Stimulated activated effector memory CD8-positive, alpha-beta T cell treated with anti-CD3 and anti-CD28 coated beads, Interleukin-12 subunit alpha, Interleukin-12 subunit beta, amount 100 ng/mL, for 72 hours (primary cell): ENCODE data around the gene LRSAM1.

Experiments used
- ATAC-seq: fragments of 150-1000 bp; cut with Tn5 transposase; 2 replicates; pipeline ENCODE4 v1.10.0; 2021
- DNase-seq, 2 donors: peaks; one replicate each; pipeline ENCODE4 v3.0.0; 2021 to 2022; ENCODE audit warnings: low spot score in 2 of 2
- H3K27ac Mint-ChIP-seq: one replicate; pipeline ENCODE4 v1.8.0; 2022; ENCODE audit warnings: mild to moderate bottlenecking, mixed read lengths
- H3K36me3 Mint-ChIP-seq: one replicate; pipeline ENCODE4 v1.8.0; 2022; ENCODE audit warnings: mild to moderate bottlenecking, mixed read lengths
- H3K4me1 Mint-ChIP-seq: one replicate; pipeline ENCODE4 v1.8.0; 2022; ENCODE audit warnings: mixed read lengths
- H3K4me3 Mint-ChIP-seq: one replicate; pipeline ENCODE4 v1.8.0; 2022; ENCODE audit warnings: mild to moderate bottlenecking, mixed read lengths
- H3K9me3 Mint-ChIP-seq: one replicate; pipeline ENCODE4 v1.8.0; 2022; ENCODE audit warnings: mixed read lengths

The LRSAM1 gene

GRCh38 chr9:127493592-127494303 is 42.4 kb downstream of the LRSAM1 start:
- ATAC-seq (no peak), DNase-seq (no peak)
- Mint-ChIP-seq H3K36me3 (peaks cover 42% of the 10 kb centered on the region), H3K4me1 (no peaks in the 10 kb centered on the region), H3K27ac (no peak overlapping the region), H3K4me3 (no peak overlapping the region), H3K9me3 (no peaks in the 10 kb centered on the region)

GRCh38 chr9:127494304-127494702 is 43.0 kb downstream of the LRSAM1 start:
- Mint-ChIP-seq H3K27ac (no peak overlapping the region), H3K4me3 (no peak overlapping the region), H3K4me1 (no peaks in the 10 kb centered on the region), H3K9me3 (no peaks in the 10 kb centered on the region), H3K36me3 (peaks cover 37% of the 10 kb centered on the region)
- ATAC-seq (no peak), DNase-seq (no peak)

GRCh38 chr9:127495884-127496555 is 44.7 kb downstream of the LRSAM1 start:
- Mint-ChIP-seq H3K4me3 (no peak overlapping the region), H3K27ac (peak overlapping the region; percentile 45), H3K9me3 (no peaks in the 10 kb centered on the region), H3K36me3 (peaks cover 38% of the 10 kb centered on the region), H3K4me1 (no peaks in the 10 kb centered on the region)
- ATAC-seq, result no peak
- no peak for DNase-seq

- Mint-ChIP-seq H3K9me3 (no peaks in the 10 kb centered on the region), H3K4me1 (no peaks in the 10 kb centered on the region), H3K36me3 (peaks cover 46% of the 10 kb centered on the region), H3K4me3 (no peak overlapping the region), H3K27ac (no peak overlapping the region)
- DNase-seq, result no peak
- no peak for ATAC-seq
These were observed 45.7 kb downstream of the LRSAM1 start for GRCh38 chr9:127496974-127497373.

- peaks cover 46% of the 10 kb centered on the region for H3K36me3 Mint-ChIP-seq
- peak overlapping the region; percentile 60 for H3K27ac Mint-ChIP-seq
- no peak overlapping the region for H3K4me3 Mint-ChIP-seq
- ATAC-seq (no peak), DNase-seq (no peak)
- H3K9me3 Mint-ChIP-seq, result no peaks in the 10 kb centered on the region
- H3K4me1 Mint-ChIP-seq, result no peaks in the 10 kb centered on the region
These were observed 46.5 kb downstream of the LRSAM1 start for GRCh38 chr9:127497656-127498290.

- H3K4me1 Mint-ChIP-seq, result no peaks in the 10 kb centered on the region
- DNase-seq (no peak), ATAC-seq (no peak)
- H3K27ac Mint-ChIP-seq, result peak overlapping the region; percentile 60
- no peaks in the 10 kb centered on the region for H3K9me3 Mint-ChIP-seq
- H3K4me3 Mint-ChIP-seq, result no peak overlapping the region
- peaks cover 45% of the 10 kb centered on the region for H3K36me3 Mint-ChIP-seq
These were observed 47.0 kb downstream of the LRSAM1 start for GRCh38 chr9:127498298-127498697.

GRCh38 chr9:127500399-127500798 is 49.1 kb downstream of the LRSAM1 start:
- no peak overlapping the region for H3K4me3 Mint-ChIP-seq
- no peaks in the 10 kb centered on the region for H3K9me3 Mint-ChIP-seq
- DNase-seq (no peak), ATAC-seq (no peak)
- H3K36me3 Mint-ChIP-seq, result peaks cover 36% of the 10 kb centered on the region
- peak overlapping the region; percentile 40 for H3K27ac Mint-ChIP-seq
- H3K4me1 Mint-ChIP-seq, result no peaks in the 10 kb centered on the region

- DNase-seq (no peak), ATAC-seq (no peak)
- peaks cover 35% of the 10 kb centered on the region for H3K36me3 Mint-ChIP-seq
- H3K9me3 Mint-ChIP-seq, result no peaks in the 10 kb centered on the region
- H3K4me3 Mint-ChIP-seq, result no peak overlapping the region
- H3K27ac Mint-ChIP-seq, result peak overlapping the region; percentile 40
- no peaks in the 10 kb centered on the region for H3K4me1 Mint-ChIP-seq
These were observed 49.6 kb downstream of the LRSAM1 start for GRCh38 chr9:127500862-127501261.

GRCh38 chr9:127501821-127502343 is 50.6 kb downstream of the LRSAM1 start:
- no peak overlapping the region for H3K4me3 Mint-ChIP-seq
- H3K27ac Mint-ChIP-seq, result no peak overlapping the region
- H3K9me3 Mint-ChIP-seq, result no peaks in the 10 kb centered on the region
- DNase-seq (no peak), ATAC-seq (no peak)
- no peaks in the 10 kb centered on the region for H3K4me1 Mint-ChIP-seq
- peaks cover 25% of the 10 kb centered on the region for H3K36me3 Mint-ChIP-seq

- DNase-seq, result no peak
- no peak for ATAC-seq
- Mint-ChIP-seq H3K4me3 (no peak overlapping the region), H3K9me3 (no peaks in the 10 kb centered on the region), H3K27ac (peak overlapping the region; percentile 20), H3K36me3 (peaks cover 19% of the 10 kb centered on the region), H3K4me1 (no peaks in the 10 kb centered on the region)
These were observed 51.5 kb downstream of the LRSAM1 start for GRCh38 chr9:127502706-127503378.

GRCh38 chr9:127503379-127503921 is 52.1 kb downstream of the LRSAM1 start:
- Mint-ChIP-seq H3K4me3 (no peak overlapping the region), H3K4me1 (no peaks in the 10 kb centered on the region), H3K36me3 (peaks cover 19% of the 10 kb centered on the region), H3K27ac (peak overlapping the region; percentile 43), H3K9me3 (no peaks in the 10 kb centered on the region)
- ATAC-seq, result no peak
- DNase-seq, result no peak

GRCh38 chr9:127503947-127504886 is 52.9 kb downstream of the LRSAM1 start:
- H3K4me3 Mint-ChIP-seq, result no peak overlapping the region
- peak overlapping the region; percentile 43 for H3K27ac Mint-ChIP-seq
- peak; percentile 77 to 87 for DNase-seq
- H3K36me3 Mint-ChIP-seq, result peaks cover 19% of the 10 kb centered on the region
- no peaks in the 10 kb centered on the region for H3K9me3 Mint-ChIP-seq
- H3K4me1 Mint-ChIP-seq, result no peaks in the 10 kb centered on the region
- peak; percentile 90 for ATAC-seq

GRCh38 chr9:127504887-127505251 is 53.6 kb downstream of the LRSAM1 start:
- H3K4me3 Mint-ChIP-seq, result no peak overlapping the region
- H3K9me3 Mint-ChIP-seq, result no peaks in the 10 kb centered on the region
- peaks cover 19% of the 10 kb centered on the region for H3K36me3 Mint-ChIP-seq
- ATAC-seq (no peak), DNase-seq (no peak)
- H3K27ac Mint-ChIP-seq, result no peak overlapping the region
- H3K4me1 Mint-ChIP-seq, result no peaks in the 10 kb centered on the region

GRCh38 chr9:127505396-127506116 is 54.2 kb downstream of the LRSAM1 start:
- ATAC-seq, result peak; percentile 44
- Mint-ChIP-seq H3K9me3 (no peaks in the 10 kb centered on the region), H3K36me3 (peaks cover 19% of the 10 kb centered on the region), H3K27ac (peak overlapping the region; percentile 52), H3K4me3 (no peak overlapping the region), H3K4me1 (no peaks in the 10 kb centered on the region)
- DNase-seq, result peak; percentile 24 to 61
